HepG2 (cell line): ENCODE measurements around the gene LYSET. TPM values are rescaled to one million over a fixed set of nuclear protein-coding genes. Genes with fewer than 3 reads are reported as not detected.

Experiments used
- ATF4 ChIP-seq, 2 experiments: fragments of 450-650 bp in 1 of 2; sonication (generic) in 1 of 2; formaldehyde crosslinking; IDR thresholded peaks; 2 replicates each; pipeline versions ENCODE4 v1.5.0 to v1.8.0; 2020 to 2022; ENCODE audit warnings: mild to moderate bottlenecking in 1 of 2, missing genetic modification reagents in 1 of 2
- HDAC1 ChIP-seq: sonication (generic); formaldehyde crosslinking; IDR thresholded peaks from 2 replicates; pipeline ENCODE4 v1.5.1; 2020; ENCODE audit warnings: mild to moderate bottlenecking, missing genetic modification reagents
- JUNB ChIP-seq: sonication (generic); formaldehyde crosslinking; IDR thresholded peaks from 2 replicates; pipeline ENCODE4 v1.8.0; 2022; ENCODE audit warnings: missing genetic modification reagents, mild to moderate bottlenecking, borderline replicate concordance
- MAFF ChIP-seq: IDR thresholded peaks from 2 replicates; pipeline ENCODE4 v1.6.1; 2011; ENCODE audit warnings: low read depth, low read length, improper control_type of control experiment
- SRSF1 ChIP-seq: fragments of 200-400 bp; formaldehyde crosslinking; optimal IDR thresholded peaks from 2 replicates; pipeline ENCODE3; 2017; ENCODE audit warnings: mild to moderate bottlenecking, low read depth, low read length, moderate library complexity
- TEAD3 ChIP-seq: optimal IDR thresholded peaks from 2 replicates; pipeline ENCODE3; 2016; ENCODE audit warnings: borderline replicate concordance
- ZMYM2 ChIP-seq: sonication (generic); formaldehyde crosslinking; IDR thresholded peaks from 2 replicates; pipeline ENCODE4 v1.8.0; 2022; ENCODE audit warnings: mild to moderate bottlenecking, missing genetic modification reagents
- ZMYM3 ChIP-seq: sonication (generic); formaldehyde crosslinking; IDR thresholded peaks from 2 replicates; pipeline ENCODE4 v1.5.1; 2020; ENCODE audit warnings: mild to moderate bottlenecking, missing genetic modification reagents
- ZNF275 ChIP-seq: sonication (generic); formaldehyde crosslinking; IDR thresholded peaks from 2 replicates; pipeline ENCODE4 v1.8.0; 2022; ENCODE audit warnings: missing genetic modification reagents, mild to moderate bottlenecking, inconsistent platforms, borderline replicate concordance
- ZNF34 ChIP-seq: sonication (generic); formaldehyde crosslinking; IDR thresholded peaks from 2 replicates; pipeline ENCODE4 v1.4.0; 2020; ENCODE audit warnings: mild to moderate bottlenecking, missing genetic modification reagents, borderline replicate concordance
- ZNF639 ChIP-seq: conservative IDR thresholded peaks from 2 replicates; pipeline ENCODE4 v1.6.1; 2018; ENCODE audit warnings: missing genetic modification reagents
- ZSCAN29 ChIP-seq: sonication (generic); formaldehyde crosslinking; conservative IDR thresholded peaks from 2 replicates; pipeline ENCODE4 v1.4.0; 2020; ENCODE audit warnings: mild to moderate bottlenecking, missing genetic modification reagents
- polyA plus RNA-seq, 8 experiments: library from polyadenylated mRNA; depleted of rRNA in 3 of 8; stranded (reverse) in 7 of 8; unstranded in 1 of 8; fragments of >200 nt; fragmentation: Illumina TruSeq in 4 of 8; extraction: Trizol in 4 of 8; gene quantifications; 2 replicates each; pipeline versions ENCODE4 v1.2.1 to v1.2.3, GENCODE V29; 2011 to 2016; ENCODE audit warnings: low read depth in 4 of 8, missing spikeins in 1 of 8, mixed read lengths in 1 of 8; ENCODE audit not compliant: insufficient read depth in 1 of 8
- total RNA-seq, 5 experiments: library from RNA; depleted of rRNA; stranded (reverse); fragments of >200 nt; fragmentation: Illumina TruSeq; extraction: Trizol; gene quantifications; 2 replicates each; pipeline ENCODE4 v1.2.3, GENCODE V29; 2016; ENCODE audit warnings: low read depth in 1 of 5
- TF ChIP-seq, protein P1 (sequence below): sonication (generic); formaldehyde crosslinking; IDR thresholded peaks from 2 replicates; pipeline ENCODE4 v1.4.0; 2020; ENCODE audit warnings: missing genetic modification reagents, mild to moderate bottlenecking, borderline replicate concordance
- TF ChIP-seq, protein P2 (sequence below): IDR thresholded peaks from 2 replicates; pipeline ENCODE4 v1.6.1; 2012; ENCODE audit warnings: low read length, improper control_type of control experiment
- TF ChIP-seq, protein P3 (sequence below): sonication (generic); formaldehyde crosslinking; IDR thresholded peaks from 2 replicates; pipeline ENCODE4 v1.4.0; 2020; ENCODE audit warnings: mild to moderate bottlenecking, missing genetic modification reagents

Gene LYSET
- total and polyA plus RNA-seq, 2 of the 13 experiments (the other 11 are each of a cell fraction or from before 2014, with no cell fraction given) = 19.1 to 36.6 TPM

GRCh38 chr14:93142854-93143652 is 42.1 kb upstream of the LYSET start (continued):
- TF ChIP-seq ZNF639 (CRISPR knock-in tag) = no peak
- no peak for TF ChIP-seq ZNF275 (CRISPR knock-in tag)
- no peak for TF ChIP-seq JUNB (CRISPR knock-in tag)
- TF ChIP-seq ZNF34 = no peak
- TF ChIP-seq, protein P1, sequence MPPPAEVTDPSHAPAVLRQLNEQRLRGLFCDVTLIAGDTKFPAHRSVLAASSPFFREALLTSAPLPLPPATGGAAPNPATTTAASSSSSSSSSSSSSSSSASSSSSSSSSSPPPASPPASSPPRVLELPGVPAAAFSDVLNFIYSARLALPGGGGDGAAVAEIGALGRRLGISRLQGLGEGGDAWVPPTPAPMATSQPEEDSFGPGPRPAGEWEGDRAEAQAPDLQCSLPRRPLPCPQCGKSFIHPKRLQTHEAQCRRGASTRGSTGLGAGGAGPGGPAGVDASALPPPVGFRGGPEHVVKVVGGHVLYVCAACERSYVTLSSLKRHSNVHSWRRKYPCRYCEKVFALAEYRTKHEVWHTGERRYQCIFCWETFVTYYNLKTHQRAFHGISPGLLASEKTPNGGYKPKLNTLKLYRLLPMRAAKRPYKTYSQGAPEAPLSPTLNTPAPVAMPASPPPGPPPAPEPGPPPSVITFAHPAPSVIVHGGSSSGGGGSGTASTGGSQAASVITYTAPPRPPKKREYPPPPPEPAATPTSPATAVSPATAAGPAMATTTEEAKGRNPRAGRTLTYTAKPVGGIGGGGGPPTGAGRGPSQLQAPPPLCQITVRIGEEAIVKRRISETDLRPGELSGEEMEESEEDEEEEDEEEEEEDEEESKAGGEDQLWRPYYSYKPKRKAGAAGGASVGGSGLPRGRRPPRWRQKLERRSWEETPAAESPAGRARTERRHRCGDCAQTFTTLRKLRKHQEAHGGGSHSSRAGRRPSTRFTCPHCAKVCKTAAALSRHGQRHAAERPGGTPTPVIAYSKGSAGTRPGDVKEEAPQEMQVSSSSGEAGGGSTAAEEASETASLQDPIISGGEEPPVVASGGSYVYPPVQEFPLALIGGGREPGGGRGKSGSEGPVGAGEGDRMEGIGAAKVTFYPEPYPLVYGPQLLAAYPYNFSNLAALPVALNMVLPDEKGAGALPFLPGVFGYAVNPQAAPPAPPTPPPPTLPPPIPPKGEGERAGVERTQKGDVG (CRISPR knock-in tag) = no peak
- TF ChIP-seq, protein P2, sequence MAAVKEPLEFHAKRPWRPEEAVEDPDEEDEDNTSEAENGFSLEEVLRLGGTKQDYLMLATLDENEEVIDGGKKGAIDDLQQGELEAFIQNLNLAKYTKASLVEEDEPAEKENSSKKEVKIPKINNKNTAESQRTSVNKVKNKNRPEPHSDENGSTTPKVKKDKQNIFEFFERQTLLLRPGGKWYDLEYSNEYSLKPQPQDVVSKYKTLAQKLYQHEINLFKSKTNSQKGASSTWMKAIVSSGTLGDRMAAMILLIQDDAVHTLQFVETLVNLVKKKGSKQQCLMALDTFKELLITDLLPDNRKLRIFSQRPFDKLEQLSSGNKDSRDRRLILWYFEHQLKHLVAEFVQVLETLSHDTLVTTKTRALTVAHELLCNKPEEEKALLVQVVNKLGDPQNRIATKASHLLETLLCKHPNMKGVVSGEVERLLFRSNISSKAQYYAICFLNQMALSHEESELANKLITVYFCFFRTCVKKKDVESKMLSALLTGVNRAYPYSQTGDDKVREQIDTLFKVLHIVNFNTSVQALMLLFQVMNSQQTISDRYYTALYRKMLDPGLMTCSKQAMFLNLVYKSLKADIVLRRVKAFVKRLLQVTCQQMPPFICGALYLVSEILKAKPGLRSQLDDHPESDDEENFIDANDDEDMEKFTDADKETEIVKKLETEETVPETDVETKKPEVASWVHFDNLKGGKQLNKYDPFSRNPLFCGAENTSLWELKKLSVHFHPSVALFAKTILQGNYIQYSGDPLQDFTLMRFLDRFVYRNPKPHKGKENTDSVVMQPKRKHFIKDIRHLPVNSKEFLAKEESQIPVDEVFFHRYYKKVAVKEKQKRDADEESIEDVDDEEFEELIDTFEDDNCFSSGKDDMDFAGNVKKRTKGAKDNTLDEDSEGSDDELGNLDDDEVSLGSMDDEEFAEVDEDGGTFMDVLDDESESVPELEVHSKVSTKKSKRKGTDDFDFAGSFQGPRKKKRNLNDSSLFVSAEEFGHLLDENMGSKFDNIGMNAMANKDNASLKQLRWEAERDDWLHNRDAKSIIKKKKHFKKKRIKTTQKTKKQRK = no peak
- TF ChIP-seq, protein P3, sequence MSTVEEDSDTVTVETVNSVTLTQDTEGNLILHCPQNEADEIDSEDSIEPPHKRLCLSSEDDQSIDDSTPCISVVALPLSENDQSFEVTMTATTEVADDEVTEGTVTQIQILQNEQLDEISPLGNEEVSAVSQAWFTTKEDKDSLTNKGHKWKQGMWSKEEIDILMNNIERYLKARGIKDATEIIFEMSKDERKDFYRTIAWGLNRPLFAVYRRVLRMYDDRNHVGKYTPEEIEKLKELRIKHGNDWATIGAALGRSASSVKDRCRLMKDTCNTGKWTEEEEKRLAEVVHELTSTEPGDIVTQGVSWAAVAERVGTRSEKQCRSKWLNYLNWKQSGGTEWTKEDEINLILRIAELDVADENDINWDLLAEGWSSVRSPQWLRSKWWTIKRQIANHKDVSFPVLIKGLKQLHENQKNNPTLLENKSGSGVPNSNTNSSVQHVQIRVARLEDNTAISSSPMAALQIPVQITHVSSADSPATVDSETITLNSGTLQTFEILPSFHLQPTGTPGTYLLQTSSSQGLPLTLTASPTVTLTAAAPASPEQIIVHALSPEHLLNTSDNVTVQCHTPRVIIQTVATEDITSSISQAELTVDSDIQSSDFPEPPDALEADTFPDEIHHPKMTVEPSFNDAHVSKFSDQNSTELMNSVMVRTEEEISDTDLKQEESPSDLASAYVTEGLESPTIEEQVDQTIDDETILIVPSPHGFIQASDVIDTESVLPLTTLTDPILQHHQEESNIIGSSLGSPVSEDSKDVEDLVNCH (CRISPR knock-in tag) = no peak
- TF ChIP-seq ZMYM3 (CRISPR knock-in tag) = peak; percentile 78
- no peak for TF ChIP-seq ZSCAN29 (CRISPR knock-in tag)
- TF ChIP-seq ZMYM2 (CRISPR knock-in tag) = 0 out of 2 replicates have a peak, but pooled peaks have one; percentile 50
- no peak for TF ChIP-seq SRSF1
- peak; percentile 53 for TF ChIP-seq HDAC1 (CRISPR knock-in tag)
- TF ChIP-seq ATF4 (CRISPR knock-in tag; IDR thresholded peaks at IDR 0.05) = no peak
- TF ChIP-seq MAFF = no peak
- TF ChIP-seq TEAD3 (CRISPR knock-in tag) = peak; percentile 54
